ENCODE measurements around the gene SMG5.

SMG5 gene

DNA sequence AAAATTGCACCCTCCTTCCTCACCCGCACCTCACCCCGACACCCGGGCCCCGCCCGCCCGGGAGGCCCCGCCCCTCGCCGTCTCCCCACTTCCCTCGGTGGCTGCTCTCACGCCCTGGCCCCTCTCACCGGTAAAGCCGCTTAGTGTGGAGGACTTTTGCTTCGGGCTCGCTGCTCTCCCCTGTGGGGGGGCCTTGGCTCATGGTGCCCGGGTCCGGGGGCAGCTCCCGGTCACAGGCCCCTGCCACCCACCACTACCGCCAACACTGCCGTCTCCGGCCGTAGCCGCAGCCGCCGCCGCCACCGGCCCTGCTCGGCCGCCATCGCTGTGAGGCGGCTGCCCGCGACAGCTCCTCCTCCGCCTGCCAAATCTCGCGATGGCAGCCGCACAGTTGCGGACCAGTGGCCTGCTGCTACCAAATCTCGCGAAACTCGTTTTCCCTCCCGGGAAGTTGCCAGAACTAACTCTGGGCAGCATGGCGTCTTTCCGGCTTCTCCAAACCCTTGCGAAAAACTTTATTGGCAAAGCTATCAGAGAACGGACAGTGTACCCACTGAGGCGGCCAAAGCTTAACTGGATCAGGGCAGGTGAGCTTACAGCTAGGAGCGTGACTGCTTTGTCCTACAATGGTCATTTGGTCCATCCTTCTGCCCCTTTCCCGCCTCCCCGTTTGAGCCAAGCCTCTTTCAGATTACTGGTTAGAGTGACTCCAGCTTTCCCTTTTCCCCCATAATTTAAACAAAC, at the start of gene SMG5:
Gene SMG5 (minus strand): TSS at position 347 of the 744 bp plus-strand sequence. CDS start 145 bp downstream, at position 202.
- in situ Hi-C loops (cut with MboI; ENCODE audit: low sequenced_read_pairs), result no loop called here

- in situ Hi-C loops (cut with MboI; ENCODE audit: low sequenced_read_pairs), result loop anchor here (25.0 kb wide), 1 partner anchor 411 kb away; the partner anchor contains the start of gene RIT1
These were observed 40.6 kb upstream of the SMG5 start for GRCh38 chr1:156323179-156323578.

GRCh38 chr1:156320560-156320959, 37.9 kb upstream of the SMG5 start:
- in situ Hi-C loops (cut with MboI; ENCODE audit: low sequenced_read_pairs), result loop anchor here (25.0 kb wide), 1 partner anchor 408 kb away; the partner anchor contains the start of gene RIT1

DNA sequence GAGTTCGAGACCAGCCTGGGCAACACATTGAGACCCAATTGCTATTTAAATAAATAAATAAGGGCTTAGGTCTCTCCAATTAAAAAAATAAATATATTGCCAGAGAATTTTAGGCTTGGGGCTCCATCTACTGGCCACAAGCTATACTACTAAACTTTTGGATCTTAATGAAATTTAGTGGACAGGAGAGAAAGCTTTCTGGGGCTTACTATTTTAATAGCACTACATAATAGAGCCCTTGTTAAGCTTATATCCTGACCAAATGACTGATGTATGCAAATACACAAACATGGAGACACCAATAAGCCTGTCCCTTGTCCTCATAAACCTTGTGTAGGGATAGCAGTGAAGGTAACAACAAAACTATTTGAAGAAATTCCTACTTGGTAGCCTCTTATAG, 37.0 kb upstream of the SMG5 start:
- in situ Hi-C loops (cut with MboI; ENCODE audit: low sequenced_read_pairs), result loop anchor here (25.0 kb wide), 1 partner anchor 407 kb away; the partner anchor contains the start of gene RIT1

- in situ Hi-C loops (cut with MboI; ENCODE audit: low sequenced_read_pairs), result loop anchor here (25.0 kb wide), 1 partner anchor 405 kb away; the partner anchor contains the start of gene RIT1
These were observed 34.3 kb upstream of the SMG5 start for GRCh38 chr1:156316909-156317308.

- in situ Hi-C loops (cut with MboI; ENCODE audit: low sequenced_read_pairs), result loop anchor here (25.0 kb wide), 1 partner anchor 399 kb away; the partner anchor contains the start of gene RIT1
These were observed 28.3 kb upstream of the SMG5 start for GRCh38 chr1:156310962-156311361.

- in situ Hi-C loops (cut with MboI; ENCODE audit: low sequenced_read_pairs), result loop anchor here (25.0 kb wide), 1 partner anchor 396 kb away; the partner anchor contains the start of gene RIT1
These were observed 25.5 kb upstream of the SMG5 start for GRCh38 chr1:156308078-156308477.

- in situ Hi-C loops (cut with MboI; ENCODE audit: low sequenced_read_pairs), result loop anchor here (25.0 kb wide), 1 partner anchor 393 kb away; the partner anchor contains the start of gene RIT1
These were observed 22.6 kb upstream of the SMG5 start for GRCh38 chr1:156305215-156305614.

- in situ Hi-C loops (cut with MboI; ENCODE audit: low sequenced_read_pairs), result loop anchor here (25.0 kb wide), 1 partner anchor 391 kb away; the partner anchor contains the start of gene RIT1
These were observed 20.6 kb upstream of the SMG5 start for GRCh38 chr1:156303241-156303640.

GRCh38 chr1:156298852-156299357, 16.3 kb upstream of the SMG5 start, which contains the start of gene VHLL:
Gene VHLL, minus strand, starts transcription at chr1:156299307. Its CDS starts 118 bp downstream, at chr1:156299189.
- in situ Hi-C loops (cut with MboI; ENCODE audit: low sequenced_read_pairs), result no loop called here

DNA sequence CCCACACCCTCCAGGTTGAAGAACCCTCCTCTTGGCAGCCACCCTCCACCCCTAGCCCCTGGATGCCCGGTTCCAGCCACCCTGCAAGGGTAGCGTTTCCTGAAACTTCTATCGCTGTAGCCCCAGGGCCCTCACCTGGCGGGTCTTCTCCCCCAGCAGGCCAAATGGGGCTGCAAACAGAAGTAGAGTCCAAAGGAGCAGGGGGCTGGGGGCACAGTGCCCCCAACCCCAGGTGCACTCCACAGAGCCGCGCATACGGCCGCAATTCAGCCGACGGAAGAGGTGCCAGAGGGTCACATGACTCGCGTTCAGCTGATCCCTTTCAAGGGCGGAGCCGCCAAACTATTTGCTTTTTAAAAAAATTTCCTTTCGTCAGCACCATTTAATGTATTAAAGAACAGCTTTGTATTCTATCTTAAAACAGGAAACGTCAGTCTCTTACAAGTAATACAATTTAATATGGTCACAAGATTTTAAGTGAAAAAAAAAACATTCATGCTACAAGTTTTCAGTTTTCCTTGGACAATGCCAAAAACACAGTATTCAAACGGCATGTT, 12.8 kb upstream of the SMG5 start, which contains the start of gene GLMP:
Gene GLMP (minus strand): TSS at position 289 of the 557 bp plus-strand sequence. CDS start 34 bp downstream, at position 255.
- in situ Hi-C loops (cut with MboI; ENCODE audit: low sequenced_read_pairs), result no loop called here

- in situ Hi-C loops (cut with MboI; ENCODE audit: low sequenced_read_pairs), result no loop called here
These were observed 11.3 kb upstream of the SMG5 start for GRCh38 chr1:156293895-156294294.

DNA sequence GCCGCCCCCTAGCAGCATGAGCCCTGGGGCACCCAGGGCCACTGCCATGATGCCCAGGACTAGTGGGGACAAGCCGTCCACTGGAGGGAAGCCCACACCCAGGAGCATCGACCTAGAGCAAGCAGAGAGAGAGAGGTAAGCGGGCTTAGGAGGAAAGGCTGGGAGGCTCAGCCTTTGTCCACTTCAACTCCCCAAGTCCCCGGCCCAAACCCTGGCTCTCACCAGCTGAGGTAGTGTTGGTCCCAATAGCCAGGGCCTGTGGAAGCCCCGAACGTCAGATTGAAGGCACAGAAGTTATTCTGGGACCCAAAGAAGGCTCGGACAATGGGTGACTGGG, 10.4 kb upstream of the SMG5 start:
- in situ Hi-C loops (cut with MboI; ENCODE audit: low sequenced_read_pairs), result no loop called here

DNA sequence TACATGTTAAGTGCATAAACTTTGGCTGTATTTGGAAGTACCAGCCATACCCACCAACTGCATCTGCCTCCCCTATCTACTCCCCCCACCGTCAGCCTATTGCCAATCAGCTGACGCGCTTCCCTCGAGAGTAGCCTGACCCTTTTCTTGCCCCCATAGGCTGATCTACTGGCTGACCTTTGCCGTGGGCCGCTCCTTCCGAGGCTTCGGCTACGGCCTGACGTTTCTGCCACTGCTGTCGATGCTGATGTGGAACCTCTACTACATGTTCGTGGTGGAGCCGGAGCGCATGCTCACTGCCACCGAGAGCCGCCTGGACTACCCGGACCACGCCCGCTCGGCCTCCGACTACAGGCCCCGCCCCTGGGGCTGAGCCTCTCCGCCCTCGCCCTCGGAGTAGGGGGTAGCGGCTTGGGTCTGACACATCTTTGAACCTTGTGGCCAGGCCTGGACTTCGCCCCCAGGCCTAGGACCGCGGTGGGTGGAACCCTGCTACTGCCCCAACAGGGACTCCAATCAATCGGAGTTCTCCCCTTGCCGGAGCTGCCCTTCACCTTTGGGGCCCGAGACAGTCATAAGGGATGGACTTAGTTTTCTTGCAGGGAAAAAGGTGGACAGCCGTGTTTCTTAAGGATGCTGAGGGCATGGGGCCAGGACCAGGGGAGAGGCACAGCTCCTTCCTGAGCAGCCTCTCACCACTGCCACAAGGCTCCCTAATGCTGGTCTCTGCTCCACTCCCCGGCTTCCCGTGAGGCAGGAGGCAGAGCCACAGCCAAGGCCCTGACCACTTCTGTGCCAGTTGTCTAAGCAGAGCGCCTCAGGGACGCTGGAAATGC, 8.8 kb upstream of the SMG5 start:
- in situ Hi-C loops (cut with MboI; ENCODE audit: low sequenced_read_pairs), result no loop called here

DNA sequence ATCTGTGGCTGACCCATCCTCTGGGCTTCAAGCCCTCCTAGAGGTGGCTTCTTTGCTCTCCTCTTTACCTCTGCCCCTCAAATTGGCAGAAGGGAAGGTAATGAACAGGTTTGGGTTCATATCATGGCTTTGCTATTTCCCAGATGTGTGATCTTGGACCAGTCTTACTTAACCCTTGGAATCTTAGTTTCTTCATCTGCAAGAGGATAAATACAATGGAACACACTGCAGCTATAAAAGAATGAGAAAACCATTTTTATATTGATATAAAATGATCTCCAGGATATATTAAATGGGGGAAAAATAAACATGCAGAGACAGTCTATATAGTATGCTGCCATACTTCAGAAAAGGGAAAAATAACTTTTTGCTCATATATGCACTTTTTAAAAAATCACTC, 7.2 kb upstream of the SMG5 start:
- in situ Hi-C loops (cut with MboI; ENCODE audit: low sequenced_read_pairs), result no loop called here

DNA sequence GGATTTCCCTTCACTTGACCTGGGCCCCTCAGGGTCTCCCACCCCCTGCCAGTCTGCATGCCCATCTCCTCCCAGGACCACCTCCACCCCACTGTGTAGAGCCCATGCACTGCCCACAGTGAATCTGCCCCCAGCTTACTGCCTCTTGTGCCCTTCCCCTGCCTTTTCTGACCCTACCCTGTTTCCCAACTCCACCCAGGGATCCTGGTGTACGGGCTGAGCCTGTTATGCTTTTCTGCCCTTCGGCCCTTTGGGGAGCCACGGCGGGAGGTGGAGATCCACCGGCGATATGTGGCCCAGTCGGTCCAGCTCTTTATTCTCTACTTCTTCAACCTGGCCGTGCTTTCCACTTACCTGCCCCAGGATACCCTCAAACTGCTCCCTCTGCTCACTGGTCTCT, 3.4 kb upstream of the SMG5 start:
- in situ Hi-C loops (cut with MboI; ENCODE audit: low sequenced_read_pairs), result no loop called here

DNA sequence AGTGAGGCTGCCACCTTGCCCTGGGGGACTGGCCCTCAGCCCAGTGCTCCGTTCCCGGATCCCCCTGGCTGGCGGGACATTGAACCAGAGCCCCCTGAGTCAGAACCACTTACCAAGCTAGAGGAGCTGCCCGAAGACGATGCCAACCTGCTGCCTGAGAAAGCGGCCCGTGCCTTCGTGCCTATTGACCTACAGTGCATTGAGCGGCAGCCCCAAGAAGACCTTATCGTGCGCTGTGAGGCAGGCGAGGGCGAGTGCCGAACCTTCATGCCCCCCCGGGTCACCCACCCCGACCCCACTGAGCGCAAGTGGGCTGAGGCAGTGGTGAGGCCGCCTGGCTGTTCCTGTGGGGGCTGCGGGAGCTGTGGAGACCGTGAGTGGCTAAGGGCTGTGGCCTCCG, 2.8 kb upstream of the SMG5 start:
- in situ Hi-C loops (cut with MboI; ENCODE audit: low sequenced_read_pairs), result no loop called here

DNA sequence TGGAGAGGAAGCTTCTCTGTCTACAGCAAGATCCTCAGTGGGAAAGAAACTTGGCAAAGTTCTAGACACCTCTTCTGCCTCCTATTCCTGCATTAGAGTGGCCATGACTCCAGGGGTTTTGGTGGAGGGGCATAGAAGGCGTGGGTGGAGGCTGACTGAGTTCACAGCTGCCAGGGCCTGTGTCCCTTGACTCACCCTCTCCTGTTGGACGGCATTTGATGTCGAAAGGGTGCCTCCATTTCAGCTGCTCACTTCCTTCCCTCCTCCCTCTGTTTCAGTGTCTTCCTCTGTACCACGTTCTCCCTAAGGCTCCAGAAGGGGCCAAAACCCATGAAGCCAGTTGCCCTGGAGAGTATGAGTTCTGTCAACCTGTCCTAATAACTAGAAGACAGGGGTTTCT, 2.1 kb upstream of the SMG5 start:
- in situ Hi-C loops (cut with MboI; ENCODE audit: low sequenced_read_pairs), result no loop called here

- in situ Hi-C loops (cut with MboI; ENCODE audit: low sequenced_read_pairs), result no loop called here
These were observed 1.5 kb upstream of the SMG5 start, which contains the start of gene TMEM79 for GRCh38 chr1:156284112-156284511. Gene TMEM79, plus strand, starts transcription at chr1:156284325. Its CDS starts 902 bp downstream, at chr1:156285227.

DNA sequence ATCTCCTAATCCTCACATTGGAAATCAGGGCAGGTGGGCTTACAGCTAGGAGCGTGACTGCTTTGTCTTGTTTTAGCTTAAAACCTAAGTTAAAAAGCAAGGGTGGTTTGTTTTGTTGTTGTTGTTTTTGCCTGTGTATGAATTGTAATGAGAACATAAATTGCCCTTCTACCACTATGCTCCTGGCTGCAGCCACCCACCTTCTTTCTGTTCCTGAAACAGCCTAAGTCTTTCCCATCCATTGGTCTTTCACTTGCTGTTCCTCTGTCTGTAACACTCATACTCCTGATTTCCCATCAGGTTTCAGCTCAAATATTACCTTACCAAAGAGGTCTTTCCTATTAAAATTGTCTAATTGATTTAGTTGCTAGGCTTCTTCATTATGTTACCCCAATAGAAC, 896 bp upstream of the SMG5 start:
- in situ Hi-C loops (cut with MboI; ENCODE audit: low sequenced_read_pairs), result no loop called here
